Vagina (tissue), 2 donors: ENCODE measurements around the gene CRYBB3. TPM values are rescaled to one million over a fixed set of nuclear protein-coding genes. Genes with fewer than 3 reads are reported as not detected.
A peak's percentile ranks its signal among the peaks of the same experiment; 100 is the strongest.

Experiments used
- DNase-seq, 2 donors: peaks; one replicate each; pipeline ENCODE4 v3.0.0-alpha.2; 2017; ENCODE audit errors: extremely low spot score in 2 of 2
- H3K27ac ChIP-seq: fragments of 200-600 bp; sonication (generic); one replicate; pipeline ENCODE4 v1.5.1; 2019
- H3K27me3 ChIP-seq: fragments of 200-600 bp; sonication (generic); one replicate; pipeline ENCODE4 v1.5.1; 2019
- H3K36me3 ChIP-seq, 2 donors: fragments of 200-600 bp; sonication (generic); one replicate each; pipeline ENCODE4 v1.5.1; 2017 to 2019
- H3K4me1 ChIP-seq: fragments of 200-600 bp; sonication (generic); one replicate; pipeline ENCODE4 v1.5.1; 2019
- H3K4me3 ChIP-seq, 2 donors: fragments of 200-600 bp; sonication (generic); 1 replicate in 1 of 2; 2 replicates in 1 of 2; pipeline ENCODE4 v1.5.1; 2016 to 2019
- H3K9me3 ChIP-seq: fragments of 200-600 bp; sonication (generic); one replicate; pipeline ENCODE4 v1.5.1; 2019
- CTCF ChIP-seq, 3 experiments: fragments of 450-650 bp in 2 of 3; fragments of 200-600 bp in 1 of 3; sonication (generic) in 1 of 3; IDR thresholded peaks; one replicate each; pipeline ENCODE4 v1.5.1; 2017 to 2019; ENCODE audit warnings: antibody characterized with exemption in 3 of 3, mild to moderate bottlenecking in 2 of 3, moderate library complexity in 2 of 3
- POLR2A ChIP-seq, 2 donors: fragments of 450-650 bp; IDR thresholded peaks; one replicate each; pipeline ENCODE4 v1.6.1; 2017; ENCODE audit warnings: antibody characterized with exemption in 2 of 2, mild to moderate bottlenecking in 2 of 2, moderate library complexity in 2 of 2
- POLR2AphosphoS5 ChIP-seq, 2 donors: sonication (generic); formaldehyde crosslinking; IDR thresholded peaks; one replicate each; pipeline ENCODE4 v1.9.0; 2017; ENCODE audit warnings: antibody characterized with exemption in 2 of 2, mild to moderate bottlenecking in 2 of 2, low read depth in 1 of 2; ENCODE audit not compliant: insufficient read depth in 1 of 2
- intact Hi-C: fragments of 100-400 bp; cut with DNase I; formaldehyde crosslinking; loops from one replicate; pipeline ENCODE4 v1.15.1; 2023
- total RNA-seq: library from RNA; depleted of rRNA; stranded (reverse); fragments of >200 nt; gene quantifications from one replicate; pipeline ENCODE4 v1.2.3, GENCODE V29; 2016

The CRYBB3 gene
- not detected for total RNA-seq

- Histone ChIP-seq H3K27ac (no peak within 1 kb of the TSS), H3K27me3 (no peaks in the 10 kb centered on the region), H3K4me3 (no peak within 1 kb of the TSS), H3K36me3 (no peaks in the 10 kb centered on the region), H3K9me3 (no peaks in the 10 kb centered on the region), H3K4me1 (no peaks in the 10 kb centered on the region)
- intact Hi-C loops = no loop called here
- TF ChIP-seq CTCF (IDR thresholded peaks at IDR 0.05) = no peak
- TF ChIP-seq POLR2A (IDR thresholded peaks at IDR 0.05) = no peak
- TF ChIP-seq POLR2AphosphoS5 (IDR thresholded peaks at IDR 0.05; ENCODE audit: insufficient read depth in 1 of 2, low read depth in 1 of 2) = no peak
- no peak for DNase-seq
Observed at GRCh38 chr22:25199731-25200520, at the start of gene CRYBB3. Gene CRYBB3, plus strand, starts transcription at chr22:25199858. Its CDS starts 1,539 bp downstream, at chr22:25201397.

DNA sequence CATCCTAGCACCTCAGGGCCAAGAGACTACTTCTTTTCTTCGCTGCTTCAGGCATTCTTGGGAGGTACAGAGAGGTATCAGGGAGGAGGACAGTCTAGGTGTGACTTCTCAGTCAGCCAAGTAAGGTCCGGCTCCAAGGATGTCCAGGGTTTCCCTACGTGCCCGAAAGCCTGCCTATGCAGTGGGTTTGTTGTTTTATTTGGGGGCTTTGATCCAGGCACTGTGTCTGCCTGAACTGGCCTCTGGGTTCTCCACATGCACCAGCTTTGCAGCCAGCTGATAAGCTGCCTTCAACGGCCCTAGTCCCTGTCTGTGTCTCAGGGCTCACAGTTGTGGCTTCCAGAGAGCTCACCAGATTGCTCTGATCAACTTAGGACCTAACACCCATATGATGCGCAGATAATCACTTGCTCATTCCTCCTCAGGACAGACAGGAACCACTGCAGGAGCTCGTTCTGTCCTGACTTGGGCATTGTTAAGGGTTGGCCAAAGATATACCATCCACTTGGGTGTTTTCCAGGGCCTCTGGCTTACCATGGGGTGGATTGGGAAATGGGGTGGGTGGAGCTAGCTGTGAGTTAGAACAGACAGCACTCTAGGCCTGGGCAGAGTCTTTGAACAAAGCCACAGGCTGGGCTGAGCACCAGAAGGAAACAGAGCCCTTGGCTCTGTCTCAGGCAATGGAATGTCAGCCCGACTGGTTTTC lies 45.5 kb upstream of the CRYBB3 start:
- Histone ChIP-seq H3K4me1 (peaks cover 44% of the 10 kb centered on the region), H3K27ac (peak overlapping the region; percentile 54), H3K27me3 (no peaks in the 10 kb centered on the region), H3K4me3 (no peak overlapping the region), H3K9me3 (no peaks in the 10 kb centered on the region), H3K36me3 (no peaks in the 10 kb centered on the region)
- intact Hi-C loops = no loop called here
- no peak for DNase-seq
- TF ChIP-seq CTCF (IDR thresholded peaks at IDR 0.05) = no peak
- peak in 1 of 2 donors; percentile 75 for TF ChIP-seq POLR2AphosphoS5 (IDR thresholded peaks at IDR 0.05; ENCODE audit: insufficient read depth in 1 of 2, low read depth in 1 of 2)

GRCh38 chr22:25154667-25154999 lies 45.0 kb upstream of the CRYBB3 start:
- Histone ChIP-seq H3K9me3 (no peaks in the 10 kb centered on the region), H3K27ac (peak overlapping the region; percentile 54), H3K27me3 (no peaks in the 10 kb centered on the region), H3K4me3 (no peak overlapping the region), H3K4me1 (peaks cover 46% of the 10 kb centered on the region), H3K36me3 (no peaks in the 10 kb centered on the region)
- intact Hi-C loops = no loop called here
- no peak for TF ChIP-seq CTCF (IDR thresholded peaks at IDR 0.05)
- no peak for TF ChIP-seq POLR2AphosphoS5 (IDR thresholded peaks at IDR 0.05; ENCODE audit: insufficient read depth in 1 of 2, low read depth in 1 of 2)
- no peak for TF ChIP-seq POLR2A (IDR thresholded peaks at IDR 0.05)
- no peak for DNase-seq

DNA sequence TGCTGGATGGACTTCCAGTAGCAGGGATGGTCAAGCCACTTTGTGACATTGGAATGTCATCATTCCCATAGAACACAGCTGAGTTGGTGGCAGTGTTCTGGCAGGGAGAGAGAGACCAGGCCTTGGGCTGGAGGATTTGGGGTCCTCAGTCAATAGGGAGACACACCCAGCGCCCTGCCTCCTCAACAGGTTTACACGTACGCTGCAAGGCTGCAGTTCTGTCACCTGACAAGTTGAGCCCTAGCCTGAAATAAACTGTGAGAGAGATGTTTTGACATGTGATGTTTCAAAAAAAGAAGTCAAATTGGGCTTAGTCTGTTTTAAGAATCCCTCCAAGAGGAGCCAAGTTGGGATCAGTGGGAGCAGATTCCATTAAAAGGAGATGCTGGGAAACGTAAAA lies 42.9 kb upstream of the CRYBB3 start:
- Histone ChIP-seq H3K27ac (no peak overlapping the region), H3K4me3 (no peak overlapping the region), H3K4me1 (peaks cover 47% of the 10 kb centered on the region), H3K27me3 (no peaks in the 10 kb centered on the region), H3K36me3 (no peaks in the 10 kb centered on the region), H3K9me3 (no peaks in the 10 kb centered on the region)
- intact Hi-C loops = no loop called here
- no peak for TF ChIP-seq POLR2A (IDR thresholded peaks at IDR 0.05)
- TF ChIP-seq POLR2AphosphoS5 (IDR thresholded peaks at IDR 0.05; ENCODE audit: insufficient read depth in 1 of 2, low read depth in 1 of 2) = no peak
- DNase-seq = no peak

- no peaks in the 10 kb centered on the region for H3K9me3 ChIP-seq
- no peaks in the 10 kb centered on the region for H3K36me3 ChIP-seq
- no peaks in the 10 kb centered on the region for H3K27me3 ChIP-seq
- intact Hi-C loops = no loop called here
- TF ChIP-seq CTCF (IDR thresholded peaks at IDR 0.05) (no peak), POLR2AphosphoS5 (IDR thresholded peaks at IDR 0.05; ENCODE audit: insufficient read depth in 1 of 2, low read depth in 1 of 2) (no peak), POLR2A (IDR thresholded peaks at IDR 0.05) (no peak)
- H3K4me1 ChIP-seq = peaks cover 41% of the 10 kb centered on the region
- no peak overlapping the region for H3K4me3 ChIP-seq
- no peak overlapping the region for H3K27ac ChIP-seq
- no peak for DNase-seq
Observed at GRCh38 chr22:25159028-25159427, 40.6 kb upstream of the CRYBB3 start.
